Naive thymus-derived CD4-positive, alpha-beta T cell (primary cell): ENCODE data around the gene TNS2. TPM values are rescaled to one million over a fixed set of nuclear protein-coding genes. Genes with fewer than 3 reads are reported as not detected.
"Not testable (repeated sequence)": the region's sequence is repeated elsewhere in the genome, so short reads cannot be mapped to it uniquely, and the experiment has no call there.

ENCODE experiments used
- ATAC-seq: fragments of 150-1000 bp; cut with Tn5 transposase; 2 replicates; pipeline ENCODE4 v1.10.0; 2021; ENCODE audit warnings: mild to moderate bottlenecking, moderate library complexity
- CTCF ChIA-PET: fragments of 350-600 bp; sonication (Branson Sonifier 250); formaldehyde crosslinking; loops from one replicate; lab custom pipeline; 2021; ENCODE audit warnings: antibody characterized with exemption; lab: Charles Lee
- POLR2A ChIA-PET: fragments of 350-600 bp; sonication (Branson Sonifier 250); formaldehyde crosslinking; loops from one replicate; lab custom pipeline; 2021; ENCODE audit warnings: antibody characterized with exemption, inconsistent platforms; lab: Charles Lee
- DNase-seq, 9 donors: peaks; one replicate each; pipeline versions ENCODE4 v3.0.0 to v3.0.0-alpha.2; 2020 to 2022; ENCODE audit warnings: mixed read lengths in 1 of 9
- H3K27ac ChIP-seq: one replicate; pipeline ENCODE4 v1.7.0; 2013; ENCODE audit warnings: mild to moderate bottlenecking, low read depth, low read length, moderate library complexity
- H3K27me3 ChIP-seq, 2 donors: one replicate each; pipeline ENCODE4 v1.7.0; 2013; ENCODE audit warnings: low read length in 2 of 2, mild to moderate bottlenecking in 2 of 2, moderate library complexity in 2 of 2; ENCODE audit not compliant: control insufficient read depth in 2 of 2, insufficient read depth in 2 of 2
- H3K36me3 ChIP-seq, 3 experiments: 1 replicate in 2 of 3; 2 replicates in 1 of 3; pipeline ENCODE4 v1.7.0; 2013; ENCODE audit warnings: low read length in 3 of 3, mild to moderate bottlenecking in 3 of 3, moderate library complexity in 1 of 3; ENCODE audit not compliant: insufficient read depth in 3 of 3, control insufficient read depth in 2 of 3
- H3K4me1 ChIP-seq, 2 donors: one replicate each; pipeline ENCODE4 v1.7.0; 2013; ENCODE audit warnings: low read length in 2 of 2, mild to moderate bottlenecking in 2 of 2, moderate library complexity in 1 of 2; ENCODE audit not compliant: control insufficient read depth in 2 of 2, insufficient read depth in 2 of 2
- H3K4me3 ChIP-seq: 2 replicates; pipeline ENCODE4 v1.7.0; 2013; ENCODE audit warnings: mild to moderate bottlenecking, low read length
- H3K9me3 ChIP-seq, 3 experiments: 1 replicate in 2 of 3; 2 replicates in 1 of 3; pipeline ENCODE4 v1.7.0; 2013; ENCODE audit warnings: low read length in 3 of 3; ENCODE audit not compliant: control insufficient read depth in 2 of 3
- H3K27ac Mint-ChIP-seq, 9 donors: one replicate each; pipeline ENCODE4 v1.8.0; 2020 to 2022; ENCODE audit warnings: mixed read lengths in 9 of 9, mild to moderate bottlenecking in 8 of 9, moderate library complexity in 5 of 9, inconsistent platforms in 2 of 9
- H3K27me3 Mint-ChIP-seq, 5 donors: one replicate each; pipeline ENCODE4 v1.8.0; 2021 to 2022; ENCODE audit warnings: mixed read lengths in 5 of 5, mild to moderate bottlenecking in 1 of 5
- H3K36me3 Mint-ChIP-seq, 5 donors: one replicate each; pipeline ENCODE4 v1.8.0; 2020 to 2022; ENCODE audit warnings: mixed read lengths in 5 of 5, mild to moderate bottlenecking in 3 of 5, inconsistent platforms in 1 of 5
- H3K4me1 Mint-ChIP-seq, 7 donors: one replicate each; pipeline ENCODE4 v1.8.0; 2020 to 2022; ENCODE audit warnings: mixed read lengths in 7 of 7, mild to moderate bottlenecking in 3 of 7, inconsistent platforms in 1 of 7
- H3K4me3 Mint-ChIP-seq, 10 donors: one replicate each; pipeline ENCODE4 v1.8.0; 2020 to 2022; ENCODE audit warnings: mild to moderate bottlenecking in 10 of 10, mixed read lengths in 10 of 10, moderate library complexity in 6 of 10, inconsistent platforms in 2 of 10
- H3K9me3 Mint-ChIP-seq, 11 donors: one replicate each; pipeline ENCODE4 v1.8.0; 2020 to 2022; ENCODE audit warnings: mixed read lengths in 11 of 11, mild to moderate bottlenecking in 4 of 11, inconsistent platforms in 1 of 11, moderate library complexity in 1 of 11
- intact Hi-C, 2 donors: fragments of 100-400 bp; cut with micrococcal nuclease; formaldehyde crosslinking; loops; one replicate each; pipeline ENCODE4 v1.15.1; 2023
- polyA plus RNA-seq, 2 donors: library from polyadenylated mRNA; unstranded; fragments of 300-500 nt; fragmentation: Illumina TruSeq; gene quantifications; one replicate each; pipeline ENCODE4 v1.2.3, GENCODE V29; 2021
- total RNA-seq, 6 experiments: library from RNA in 5 of 6; stranded (reverse) in 5 of 6; gene quantifications; 1 replicate in 5 of 6; 2 replicates in 1 of 6; pipeline ENCODE4 v1.2.3 and lab custom pipeline; 2021 to 2026

Gene TNS2
- total and polyA plus RNA-seq, 7 experiments from 2014 or later, result 0.26 to 4.4 (median 2.3) TPM

DNA sequence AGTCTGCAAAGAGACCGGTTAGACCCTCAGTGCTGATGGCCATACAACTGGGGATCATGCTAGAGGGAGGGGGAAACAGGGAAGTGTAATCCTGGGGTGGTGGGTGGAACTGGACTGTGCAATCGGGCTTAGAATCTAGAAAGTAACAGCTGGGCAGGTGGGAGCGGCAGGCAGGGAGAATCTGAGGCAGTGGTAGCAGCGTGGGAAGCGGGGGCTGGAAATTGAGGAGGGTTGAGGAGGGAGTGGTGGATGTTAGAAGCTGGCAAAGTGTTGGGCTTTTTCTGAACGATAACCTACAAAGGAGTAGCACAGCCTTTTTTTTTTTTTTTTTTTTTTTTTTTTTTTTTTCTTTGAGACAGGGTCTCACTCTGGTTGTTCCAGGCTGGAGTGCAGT lies 44.5 kb downstream of the TNS2 start:
- Histone ChIP-seq H3K27ac (no peak overlapping the region), H3K27me3 (no peaks in the 10 kb centered on the region), H3K4me3 (no peak overlapping the region), H3K4me1 (peaks cover 18 to 21% of the 10 kb centered on the region in 2 donors), H3K36me3 (no peaks in the 10 kb centered on the region), H3K9me3 (no peaks in the 10 kb centered on the region)
- ATAC-seq (no peak), DNase-seq (no peak)
- H3K9me3 Mint-ChIP-seq, result no peaks in the 10 kb centered on the region
- H3K4me1 Mint-ChIP-seq, result peaks cover 21 to 32% (median 23%) of the 10 kb centered on the region in 7 donors
- H3K4me3 Mint-ChIP-seq, result no peak overlapping the region
- ChIA-PET POLR2A (no interaction called here), CTCF (interaction anchor here (1.5 to 3.0 kb wide), 3 partner anchors 8 to 28 kb away, joined by 3 to 9 read pairs (median 6); partner anchors contain the start of gene SOAT2)
- H3K27me3 Mint-ChIP-seq, result peaks cover 0 to 56% (median 0%) of the 10 kb centered on the region in 5 donors
- intact Hi-C loops, result no loop called here
- peak overlapping the region in 1 of 9 donors; percentile 56 for H3K27ac Mint-ChIP-seq
- H3K36me3 Mint-ChIP-seq, result no peaks in the 10 kb centered on the region

DNA sequence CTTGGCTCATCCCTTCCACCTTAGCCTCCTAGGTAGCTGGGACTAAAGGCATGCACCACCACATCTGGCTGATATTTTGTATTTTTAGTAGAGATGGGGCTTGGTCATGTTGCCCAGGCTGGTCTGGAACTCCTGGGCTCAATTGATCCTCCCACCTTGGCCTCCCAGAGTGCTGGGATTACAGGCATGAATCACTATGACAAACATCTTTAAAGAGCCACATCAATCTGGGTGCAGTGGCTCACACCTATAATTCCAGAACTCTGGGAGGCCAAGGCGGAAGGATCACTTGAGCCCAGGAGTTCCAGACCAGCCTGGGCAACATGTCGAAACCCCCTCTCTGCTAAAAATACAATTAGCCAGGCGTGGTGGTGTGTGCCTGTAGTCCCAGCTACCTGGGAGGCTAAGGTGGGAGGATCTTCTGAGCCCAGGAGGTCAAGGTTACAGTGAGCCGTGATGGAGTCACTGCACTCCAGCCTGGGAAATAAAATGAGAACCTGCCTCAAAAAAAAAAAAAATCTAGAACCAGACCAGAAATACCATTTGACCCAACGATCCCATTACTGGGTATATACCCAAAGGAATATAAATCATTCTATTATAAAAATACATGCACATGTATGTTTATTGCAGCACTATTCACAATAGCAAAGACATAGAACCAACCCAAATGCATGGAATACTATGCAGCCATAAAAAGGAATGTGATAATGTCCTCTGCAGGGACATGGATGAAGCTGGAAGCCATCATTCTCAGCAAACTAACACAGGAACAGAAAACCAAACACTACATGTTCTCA lies 45.1 kb downstream of the TNS2 start:
- peaks cover 0 to 56% (median 0%) of the 10 kb centered on the region in 5 donors for H3K27me3 Mint-ChIP-seq
- intact Hi-C loops, result loop anchor here (5.0 kb wide), 2 partner anchors 43 to 192 kb away; partner anchors contain the start of gene TNS2 (in 1 of the 2)
- CTCF ChIA-PET, result interaction anchor here (0.6 to 3.0 kb wide), 4 partner anchors 8 to 28 kb away, joined by 3 to 9 read pairs (median 4); partner anchors contain the start of gene SOAT2
- ATAC-seq, H3K9me3 ChIP-seq, DNase-seq, H3K36me3 Mint-ChIP-seq, POLR2A ChIA-PET, H3K9me3 Mint-ChIP-seq, H3K27ac Mint-ChIP-seq, H3K4me3 ChIP-seq, H3K36me3 ChIP-seq, H3K27ac ChIP-seq, H3K27me3 ChIP-seq: not testable (repeated sequence)
- H3K4me1 ChIP-seq, result peaks cover 18 to 22% of the 10 kb centered on the region in 2 donors
- H3K4me1 Mint-ChIP-seq, result peaks cover 22 to 33% (median 24%) of the 10 kb centered on the region in 7 donors
- peak overlapping the region in 2 of 10 donors; percentile 34 to 55 for H3K4me3 Mint-ChIP-seq

DNA sequence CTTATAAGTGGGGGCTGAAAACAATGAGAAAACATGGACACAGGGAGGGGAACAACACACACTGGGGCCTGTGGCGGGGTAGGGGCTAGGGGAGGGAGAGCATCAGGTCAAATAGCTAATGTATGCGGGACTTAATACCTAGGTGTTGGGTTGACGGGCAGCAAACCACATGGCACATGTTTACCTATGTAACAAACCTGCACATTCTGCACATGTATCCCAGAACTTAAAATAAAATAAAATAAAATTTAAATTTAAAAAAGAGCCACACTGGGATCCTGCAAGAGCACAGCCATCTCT lies 45.7 kb downstream of the TNS2 start:
- H3K9me3 ChIP-seq, H3K36me3 Mint-ChIP-seq, H3K36me3 ChIP-seq, H3K9me3 Mint-ChIP-seq, POLR2A ChIA-PET, H3K27me3 ChIP-seq, H3K4me3 ChIP-seq, DNase-seq, ATAC-seq, H3K27ac ChIP-seq, H3K27ac Mint-ChIP-seq: not testable (repeated sequence)
- CTCF ChIA-PET, result interaction anchor here (0.6 to 3.0 kb wide), 2 partner anchors 12 to 29 kb away, joined by 3 to 9 read pairs; no protein-coding TSS in a partner anchor
- Mint-ChIP-seq H3K27me3 (peaks cover 0 to 52% (median 0%) of the 10 kb centered on the region in 5 donors), H3K4me1 (peaks cover 22 to 33% (median 24%) of the 10 kb centered on the region in 7 donors), H3K4me3 (peak overlapping the region in 1 of 10 donors; percentile 55)
- intact Hi-C loops, result loop anchor here (5.0 kb wide), 2 partner anchors 43 to 192 kb away; partner anchors contain the start of gene TNS2 (in 1 of the 2)
- H3K4me1 ChIP-seq, result peaks cover 18 to 22% of the 10 kb centered on the region in 2 donors

DNA sequence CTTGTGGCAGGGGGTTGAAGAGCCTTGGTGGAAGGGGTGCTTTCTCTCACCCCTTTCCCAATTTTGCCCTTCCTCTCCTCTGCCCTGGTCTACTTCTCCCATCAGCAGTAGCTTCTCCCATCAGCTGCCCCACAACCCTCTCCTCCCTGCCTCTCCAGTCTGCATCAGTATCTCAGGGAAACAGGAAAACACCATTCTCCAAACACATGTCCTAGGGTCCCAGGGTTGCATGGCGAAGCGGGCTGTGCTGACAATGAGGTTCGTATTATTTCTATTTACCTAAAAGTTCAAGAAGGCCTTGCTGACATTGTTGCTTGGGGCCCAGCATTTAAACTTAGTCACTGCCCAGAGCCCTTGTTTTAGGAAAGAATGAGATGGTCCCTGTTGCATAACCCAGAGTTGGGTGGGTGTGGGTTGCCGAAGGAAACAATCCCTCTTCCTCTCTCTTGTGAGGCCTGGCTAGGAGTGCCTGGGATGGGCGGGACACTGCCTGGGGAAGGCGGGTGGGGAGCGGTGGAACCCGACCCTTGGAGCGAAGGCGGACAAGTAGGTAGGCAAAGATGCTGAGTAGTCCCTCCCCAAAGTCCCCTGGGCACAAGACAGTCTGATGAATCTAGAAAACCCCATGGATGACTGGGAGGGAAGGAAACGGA lies 46.4 kb downstream of the TNS2 start:
- H3K27ac ChIP-seq, result no peak overlapping the region

DNA sequence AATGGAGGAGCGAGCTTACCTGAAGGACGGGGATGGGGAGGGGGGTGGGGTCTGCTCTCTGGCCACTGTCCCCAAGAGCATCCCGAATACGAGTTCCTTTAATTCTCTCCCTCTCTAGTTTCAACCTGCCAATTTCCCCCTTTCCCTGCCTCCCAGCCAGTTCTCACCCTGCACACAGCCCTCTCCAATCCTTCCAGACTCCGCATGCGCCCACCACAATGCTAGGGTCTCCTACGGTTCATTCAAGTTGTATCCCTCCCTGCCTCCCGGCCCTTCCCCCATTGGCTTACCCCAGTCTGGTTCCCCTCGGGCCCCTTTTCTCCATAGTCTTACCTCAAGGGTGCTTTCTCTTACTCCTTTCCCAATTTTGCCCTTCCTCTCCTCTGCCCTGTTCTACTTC lies 46.9 kb downstream of the TNS2 start:
- Mint-ChIP-seq H3K27me3 (peaks cover 0 to 44% (median 0%) of the 10 kb centered on the region in 5 donors), H3K9me3 (no peaks in the 10 kb centered on the region), H3K4me1 (peaks cover 22 to 33% (median 28%) of the 10 kb centered on the region in 7 donors), H3K36me3 (no peaks in the 10 kb centered on the region), H3K27ac (peak overlapping the region in 4 of 9 donors; percentile 10 to 82 (median 40)), H3K4me3 (peak overlapping the region; percentile 73 to 93 (median 82))
- DNase-seq (no peak), ATAC-seq (no peak)
- Histone ChIP-seq H3K4me1 (peaks cover 18 to 22% of the 10 kb centered on the region in 2 donors), H3K27me3 (no peaks in the 10 kb centered on the region), H3K9me3 (no peaks in the 10 kb centered on the region), H3K4me3 (peak overlapping the region; percentile 49), H3K36me3 (no peaks in the 10 kb centered on the region), H3K27ac (no peak overlapping the region)
- ChIA-PET CTCF (interaction anchor here (1.6 to 4.1 kb wide), 4 partner anchors 18 to 248 kb away, joined by 5 to 100 read pairs (median 24); partner anchors contain the start of gene SPRYD3), POLR2A (interaction anchor here (0.6 to 3.6 kb wide), 2 partner anchors 17 to 82 kb away, joined by 3 to 35 read pairs; partner anchors contain the start of gene SPRYD3)
- intact Hi-C loops, result loop anchor here (5.0 kb wide), 2 partner anchors 44 to 191 kb away; partner anchors contain the start of gene TNS2 (in 1 of the 2)

More for the DNA sequence above, 46.4 kb downstream of the TNS2 start:
- H3K27me3 ChIP-seq, result no peaks in the 10 kb centered on the region
- H3K9me3 Mint-ChIP-seq, result no peaks in the 10 kb centered on the region
- no peak overlapping the region for H3K4me3 ChIP-seq
- intact Hi-C loops, result loop anchor here (5.0 kb wide), 2 partner anchors 44 to 191 kb away; partner anchors contain the start of gene TNS2 (in 1 of the 2)
- no peaks in the 10 kb centered on the region for H3K36me3 Mint-ChIP-seq
- H3K36me3 ChIP-seq, result no peaks in the 10 kb centered on the region
- H3K4me3 Mint-ChIP-seq, result peak overlapping the region in 7 of 10 donors; percentile 10 to 88 (median 41)
- ATAC-seq, result no peak
- no peak overlapping the region for H3K27ac Mint-ChIP-seq
- H3K9me3 ChIP-seq, result no peaks in the 10 kb centered on the region
- ChIA-PET CTCF (interaction anchor here (3.0 kb wide), 1 partner anchor 30 kb away, joined by 9 read pairs; no protein-coding TSS in a partner anchor), POLR2A (no interaction called here)
- no peak for DNase-seq
- peaks cover 18 to 22% of the 10 kb centered on the region in 2 donors for H3K4me1 ChIP-seq
- H3K27me3 Mint-ChIP-seq, result peaks cover 0 to 47% (median 0%) of the 10 kb centered on the region in 5 donors
- H3K4me1 Mint-ChIP-seq, result peaks cover 22 to 33% (median 26%) of the 10 kb centered on the region in 7 donors

DNA sequence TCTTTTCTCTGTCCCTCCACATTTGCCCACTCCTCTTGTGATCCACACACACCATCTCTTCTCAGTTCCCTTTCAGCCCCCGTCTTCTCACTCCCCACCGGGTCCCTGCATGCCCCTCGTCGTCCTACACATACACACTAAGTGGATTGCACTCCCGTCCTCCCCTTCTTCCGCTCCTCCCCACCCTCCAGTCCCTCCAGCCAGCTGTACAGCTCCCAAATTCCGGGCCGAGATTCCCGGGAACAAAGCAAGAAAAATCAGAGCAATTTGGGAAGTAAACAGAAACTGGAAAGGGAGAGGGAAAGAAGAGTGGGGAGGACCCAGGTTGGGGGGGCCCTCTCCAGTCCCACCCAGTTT lies 47.3 kb downstream of the TNS2 start:
- DNase-seq (no peak), ATAC-seq (no peak)
- peaks cover 23 to 33% (median 31%) of the 10 kb centered on the region in 7 donors for H3K4me1 Mint-ChIP-seq
- H3K36me3 Mint-ChIP-seq, result no peaks in the 10 kb centered on the region
- Histone ChIP-seq H3K4me1 (peaks cover 22 to 26% of the 10 kb centered on the region in 2 donors), H3K36me3 (no peaks in the 10 kb centered on the region), H3K27me3 (no peaks in the 10 kb centered on the region), H3K27ac (peak overlapping the region; percentile 49), H3K4me3 (peak overlapping the region; percentile 49), H3K9me3 (no peaks in the 10 kb centered on the region)
- H3K9me3 Mint-ChIP-seq, result no peaks in the 10 kb centered on the region
- H3K4me3 Mint-ChIP-seq, result peak overlapping the region; percentile 73 to 93 (median 82)
- ChIA-PET CTCF (interaction anchor here (1.2 to 4.1 kb wide), 4 partner anchors 11 to 248 kb away, joined by 5 to 100 read pairs (median 22); partner anchors contain the start of gene SPRYD3), POLR2A (interaction anchor here (0.6 to 3.6 kb wide), 4 partner anchors 18 to 82 kb away, joined by 3 to 35 read pairs (median 12); partner anchors contain the start of gene SPRYD3)
- peak overlapping the region in 5 of 9 donors; percentile 10 to 82 (median 25) for H3K27ac Mint-ChIP-seq
- H3K27me3 Mint-ChIP-seq, result peaks cover 0 to 42% (median 0%) of the 10 kb centered on the region in 5 donors
- intact Hi-C loops, result loop anchor here (5.0 kb wide), 2 partner anchors 45 to 190 kb away; partner anchors contain the start of gene TNS2 (in 1 of the 2)
